HepG2 (cell line): Measurements from ENCODE around the gene HOXA7. TPM values are rescaled to one million over a fixed set of nuclear protein-coding genes. Genes with fewer than 3 reads are reported as not detected.
A peak's percentile ranks its signal among the peaks of the same experiment; 100 is the strongest.

Experiments used
- ATAC-seq: fragments of 200-7000 bp; cut with Tn5 transposase; 3 replicates; pipeline ENCODE4 v1.9.1; 2020; ENCODE audit warnings: mild to moderate bottlenecking, moderate library complexity
- BruUV-seq: library from RNA; stranded (reverse); fragments of 400-500 nt; replicated peaks from 2 replicates; lab custom pipeline; 2021; lab: Mats Ljungman, UMichigan
- CTCF ChIA-PET: fragments of 300-600 bp; formaldehyde crosslinking; extraction: SDS; loops from one replicate; lab custom pipeline; 2021; ENCODE audit warnings: low total read pairs, inconsistent platforms, low intra/inter-chr PET ratio; lab: Yijun Ruan, JAX
- POLR2A ChIA-PET: fragments of 350-600 bp; sonication (Branson Sonifier 250); formaldehyde crosslinking; loops from one replicate; lab custom pipeline; 2020; ENCODE audit warnings: antibody characterized with exemption, inconsistent platforms; lab: Yijun Ruan, JAX
- DNase-seq: peaks from one replicate; pipeline ENCODE4 v3.0.0-alpha.2; 2015; ENCODE audit warnings: low spot score
- FAIRE-seq: peaks from 3 replicates; lab custom pipeline; 2011; peaks lifted over from hg19 to GRCh38; lab: Jason Lieb, UNC
- H2AFZ ChIP-seq: one replicate; pipeline ENCODE4 v1.6.1; 2011; ENCODE audit warnings: low read length, inconsistent platforms
- H3K27ac ChIP-seq: fragments of 300-600 bp; 3 replicates; pipeline ENCODE4 v1.8.0; 2011; ENCODE audit warnings: mixed run types, mild to moderate bottlenecking, mixed read lengths, low read length, inconsistent platforms; ENCODE audit not compliant: insufficient read depth; ENCODE audit errors: extremely low read length
- H3K27me3 ChIP-seq, 2 experiments: fragments of 200-600 bp in 1 of 2; 2 replicates in 1 of 2; 3 replicates in 1 of 2; pipeline versions ENCODE4 v1.6.0 to v1.8.0; 2011; ENCODE audit warnings: low read length in 2 of 2, mild to moderate bottlenecking in 2 of 2, moderate library complexity in 2 of 2, inconsistent platforms in 1 of 2; ENCODE audit not compliant: insufficient read depth in 2 of 2, control insufficient read depth in 1 of 2
- H3K36me3 ChIP-seq, 2 experiments: fragments of 200-600 bp in 1 of 2; replicated peaks in 1 of 2; 2 replicates in 1 of 2; 3 replicates in 1 of 2; pipeline versions ENCODE4 v1.5.1 to v1.8.0; 2011; ENCODE audit warnings: low read length in 2 of 2, inconsistent platforms in 1 of 2; ENCODE audit not compliant: insufficient read depth in 2 of 2, control insufficient read depth in 1 of 2
- H3K4me1 ChIP-seq: 2 replicates; pipeline ENCODE4 v1.5.1; 2012; ENCODE audit warnings: low read length, inconsistent platforms; ENCODE audit not compliant: insufficient read depth
- H3K4me2 ChIP-seq: 2 replicates; pipeline ENCODE4 v1.6.0; 2011; ENCODE audit warnings: low read depth, low read length, inconsistent platforms
- H3K4me3 ChIP-seq, 3 experiments: fragments of 200-600 bp in 1 of 3; sonication (generic), shearing (Covaris generic) in 1 of 3; replicated peaks in 1 of 3; 2 replicates each; pipeline ENCODE4 v1.5.1; 2011 to 2016; ENCODE audit warnings: low read length in 3 of 3, inconsistent platforms in 2 of 3, low read depth in 2 of 3, mild to moderate bottlenecking in 2 of 3, control low read depth in 1 of 3, mixed read lengths in 1 of 3; ENCODE audit not compliant: insufficient read depth in 1 of 3
- H3K79me2 ChIP-seq: one replicate; pipeline ENCODE4 v1.6.1; 2011; ENCODE audit warnings: low read length, inconsistent platforms; ENCODE audit not compliant: insufficient read depth
- H3K9ac ChIP-seq: 2 replicates; pipeline ENCODE4 v1.6.0; 2011; ENCODE audit warnings: mild to moderate bottlenecking, low read depth, low read length, inconsistent platforms; ENCODE audit not compliant: insufficient read depth
- H3K9me3 ChIP-seq: 2 replicates; pipeline ENCODE4 v1.5.1; 2012; ENCODE audit warnings: mild to moderate bottlenecking, low read length
- H4K20me1 ChIP-seq: 2 replicates; pipeline ENCODE4 v1.6.0; 2011; ENCODE audit warnings: inconsistent platforms, mild to moderate bottlenecking, low read length, moderate library complexity; ENCODE audit not compliant: insufficient read depth
- CBX2 ChIP-seq, 2 experiments: fragments of 200-600 bp in 1 of 2; sonication (generic); formaldehyde crosslinking in 1 of 2; IDR thresholded peaks; 2 replicates each; pipeline versions ENCODE4 v1.7.0 to v1.8.1; 2018 to 2022; ENCODE audit warnings: low read depth in 2 of 2, low read length in 1 of 2, mild to moderate bottlenecking in 1 of 2, missing genetic modification reagents in 1 of 2
- ETV5 ChIP-seq: IDR thresholded peaks from 2 replicates; pipeline ENCODE4 v1.6.1; 2018; ENCODE audit warnings: missing biosample characterization, missing genetic modification reagents, inconsistent platforms, borderline replicate concordance
- HNRNPK ChIP-seq: fragments of 200-400 bp; formaldehyde crosslinking; IDR thresholded peaks from 2 replicates; pipeline ENCODE4 v1.6.1; 2018; ENCODE audit warnings: low read length, low read depth, moderate library complexity, mild to moderate bottlenecking; ENCODE audit not compliant: poor library complexity, severe bottlenecking
- HOXA9 ChIP-seq: sonication (generic); formaldehyde crosslinking; IDR thresholded peaks from 2 replicates; pipeline ENCODE4 v1.8.1; 2022; ENCODE audit warnings: missing genetic modification reagents, mild to moderate bottlenecking, moderate library complexity, borderline replicate concordance
- MAFG ChIP-seq: sonication (generic); formaldehyde crosslinking; IDR thresholded peaks from 2 replicates; pipeline ENCODE4 v1.5.1; 2020; ENCODE audit warnings: mild to moderate bottlenecking, missing genetic modification reagents
- POGZ ChIP-seq: sonication (generic); formaldehyde crosslinking; IDR thresholded peaks from 2 replicates; pipeline ENCODE4 v1.4.0; 2020; ENCODE audit warnings: mild to moderate bottlenecking, missing genetic modification reagents
- RNF2 ChIP-seq: fragments of 450-650 bp; conservative IDR thresholded peaks from 2 replicates; pipeline ENCODE4 v1.6.1; 2016; ENCODE audit warnings: low read depth
- SKI ChIP-seq: fragments of 450-650 bp; IDR thresholded peaks from one replicate; pipeline ENCODE4 v1.6.1; 2018; ENCODE audit warnings: mild to moderate bottlenecking; ENCODE audit not compliant: partially characterized antibody
- SNAI1 ChIP-seq: sonication (generic); formaldehyde crosslinking; IDR thresholded peaks from 2 replicates; pipeline ENCODE4 v1.5.0; 2020; ENCODE audit warnings: mild to moderate bottlenecking, missing genetic modification reagents, borderline replicate concordance
- SOX5 ChIP-seq: IDR thresholded peaks from 2 replicates; pipeline ENCODE4 v1.6.1; 2016; ENCODE audit warnings: borderline replicate concordance
- ZNF263 ChIP-seq: sonication (generic); formaldehyde crosslinking; IDR thresholded peaks from 2 replicates; pipeline ENCODE4 v1.4.0; 2020; ENCODE audit warnings: missing genetic modification reagents
- ZNF782 ChIP-seq: sonication (generic); formaldehyde crosslinking; IDR thresholded peaks from 2 replicates; pipeline ENCODE4 v1.4.0; 2020; ENCODE audit warnings: missing genetic modification reagents, mild to moderate bottlenecking, borderline replicate concordance
- WGBS: methylation state at CpG from one replicate; pipeline ENCODE4 v1.1.6; 2017; ENCODE audit warnings: low lambda C conversion rate; 5-methylcytosine and 5-hydroxymethylcytosine counted together
- in situ Hi-C: cut with HindIII; loops from 2 replicates; pipeline ENCODE4 v1.10.0; 2017; ENCODE audit warnings: low pct_unique_long_range_greater_than_20kb; ENCODE audit not compliant: extremely low pct_ligation_motif_present
- intact Hi-C: fragments of 100-400 bp; cut with micrococcal nuclease; formaldehyde crosslinking; loops from one replicate; pipeline ENCODE4 v1.10.0; 2022; ENCODE audit not compliant: unreplicated experiment
- polyA plus RNA-seq, 8 experiments: library from polyadenylated mRNA; depleted of rRNA in 3 of 8; stranded (reverse) in 7 of 8; unstranded in 1 of 8; fragments of >200 nt; fragmentation: Illumina TruSeq in 4 of 8; extraction: Trizol in 4 of 8; gene quantifications; 2 replicates each; pipeline versions ENCODE4 v1.2.1 to v1.2.3, GENCODE V29; 2011 to 2016; ENCODE audit warnings: low read depth in 4 of 8, missing spikeins in 1 of 8, mixed read lengths in 1 of 8; ENCODE audit not compliant: insufficient read depth in 1 of 8
- total RNA-seq, 5 experiments: library from RNA; depleted of rRNA; stranded (reverse); fragments of >200 nt; fragmentation: Illumina TruSeq; extraction: Trizol; gene quantifications; 2 replicates each; pipeline ENCODE4 v1.2.3, GENCODE V29; 2016; ENCODE audit warnings: low read depth in 1 of 5
- TF ChIP-seq, protein P1 (sequence below): sonication (generic); formaldehyde crosslinking; IDR thresholded peaks from 2 replicates; pipeline ENCODE4 v1.8.0; 2022; ENCODE audit warnings: missing genetic modification reagents, low read depth, mild to moderate bottlenecking, borderline replicate concordance

HOXA7 gene
- total and polyA plus RNA-seq, 2 of the 13 experiments (the other 11 are each of a cell fraction or from before 2014, with no cell fraction given), result 0.05 TPM; not detected in 1

DNA sequence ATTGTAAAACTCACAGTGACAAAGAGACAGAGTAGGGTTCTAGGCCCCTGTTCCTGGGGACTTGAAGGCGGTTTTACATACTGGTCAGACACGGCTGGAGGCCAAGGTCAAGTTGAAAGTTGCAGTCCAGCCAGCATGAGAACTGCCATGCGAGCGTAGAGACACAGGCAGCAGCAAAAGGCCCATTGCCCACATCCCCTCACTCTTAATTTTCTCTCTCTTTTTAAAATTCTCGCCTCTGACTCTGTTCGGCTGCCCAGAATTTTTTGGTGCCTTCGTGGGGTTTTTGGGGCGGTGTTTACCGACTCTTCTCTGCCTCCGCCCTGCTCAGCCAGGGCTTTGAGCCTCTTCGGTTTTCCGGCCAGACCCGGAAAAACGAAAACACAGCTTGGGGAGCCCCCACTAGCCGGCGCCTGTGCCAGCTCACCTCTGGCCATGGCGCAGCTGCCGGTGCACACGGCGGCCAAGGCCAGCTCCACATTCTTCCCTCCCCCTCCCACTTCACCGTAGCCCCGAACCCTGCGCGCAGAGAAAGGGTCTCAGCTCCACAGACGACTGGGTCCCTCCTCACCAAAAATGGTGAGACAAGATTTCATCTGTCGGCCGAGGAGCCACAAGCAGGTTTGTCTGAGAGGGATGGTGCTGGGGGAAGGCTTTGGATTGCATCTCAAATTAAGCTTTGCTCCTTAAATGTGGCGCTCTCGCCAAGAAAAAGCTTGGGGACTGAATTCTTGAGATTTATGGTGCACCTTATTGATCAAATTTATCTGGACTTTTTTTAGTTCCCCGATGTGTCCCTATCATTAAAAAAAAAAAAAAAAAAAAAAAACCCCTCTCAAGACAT is 45.8 kb upstream of the HOXA7 start:
- no TSS peak for BruUV-seq
- Histone ChIP-seq H3K79me2 (no peaks in the 10 kb centered on the region), H3K9ac (no peak overlapping the region), H3K9me3 (no peaks in the 10 kb centered on the region), H3K4me1 (peaks cover 30% of the 10 kb centered on the region), H3K36me3 (no peaks in the 10 kb centered on the region), H3K27ac (no peak overlapping the region), H3K27me3 (peaks cover 17 to 83% of the 10 kb centered on the region in 2 experiments), H4K20me1 (peaks cover 3% of the 10 kb centered on the region; the same call in 1 of the 2 replicates), H2AFZ (no peak overlapping the region), H3K4me3 (no peak overlapping the region), H3K4me2 (peak overlapping the region; percentile 80; the same call in 1 of the 2 replicates)
- ATAC-seq, result no peak
- TF ChIP-seq, protein P1, sequence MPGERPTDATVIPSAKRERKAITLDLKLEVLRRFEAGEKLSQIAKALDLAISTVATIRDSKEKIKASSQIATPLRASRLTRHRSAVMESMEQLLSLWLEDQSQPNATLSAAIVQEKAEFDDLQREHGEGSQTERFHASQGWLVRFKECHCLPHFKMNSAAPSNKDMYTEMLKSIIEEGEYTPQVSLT (CRISPR knock-in tag), result no peak
- TF ChIP-seq SNAI1 (no peak), SOX5 (no peak), SKI (peak; percentile 75), HNRNPK (no peak), MAFG (CRISPR knock-in tag) (no peak), ZNF782 (CRISPR knock-in tag) (no peak), RNF2 (peak; percentile 81), CBX2 (IDR thresholded peaks at IDR 0.05; ENCODE audit: low read depth, low read length) (0 out of 2 replicates have a peak, but pooled peaks have one; percentile 63), CBX2 (CRISPR knock-in tag; IDR thresholded peaks at IDR 0.05; ENCODE audit: low read depth) (no peak), POGZ (no peak), ETV5 (no peak), ZNF263 (CRISPR knock-in tag) (no peak), HOXA9 (CRISPR knock-in tag) (no peak)
- no peak for DNase-seq
- CTCF ChIA-PET, result no interaction called here
- intact Hi-C loops (no loop called here), in situ Hi-C loops (loop anchor here (5.0 to 10.0 kb wide), 3 partner anchors 373 to 820 kb away; no protein-coding TSS in a partner anchor)
- no peak for FAIRE-seq
- POLR2A ChIA-PET, result no interaction called here
- WGBS, result 53% methylated on average over 26 of the region's 30 CpGs
